Panc1 (cell line): ENCODE measurements around the gene CHST8. TPM values are rescaled to one million over a fixed set of nuclear protein-coding genes. Genes with fewer than 3 reads are reported as not detected.

Experiments used
- ATAC-seq: fragments of 200-7000 bp; cut with Tn5 transposase; 2 replicates; pipeline ENCODE4 v1.9.1; 2020; ENCODE audit warnings: mild to moderate bottlenecking, moderate library complexity
- BruUV-seq: library from RNA; stranded (reverse); fragments of 400-500 nt; replicated peaks from 2 replicates; lab custom pipeline; 2021; lab: Mats Ljungman, UMichigan
- CTCF ChIA-PET: fragments of 300-600 bp; sonication (Branson Sonifier 250); formaldehyde crosslinking; loops from one replicate; lab custom pipeline; 2022; ENCODE audit warnings: antibody characterized with exemption; lab: Charles Lee
- POLR2A ChIA-PET: fragments of 300-600 bp; sonication (Branson Sonifier 250); formaldehyde crosslinking; loops from one replicate; lab custom pipeline; 2022; ENCODE audit warnings: antibody characterized with exemption; lab: Charles Lee
- DNase-seq: peaks from one replicate; pipeline ENCODE4 v3.0.0-alpha.2; 2010; ENCODE audit warnings: low read depth, low spot score
- H3K27ac ChIP-seq: 2 replicates; pipeline ENCODE4 v1.5.1; 2011; ENCODE audit warnings: mild to moderate bottlenecking, low read length, inconsistent platforms
- H3K27me3 ChIP-seq: fragments of 200-500 bp; sonication (Bioruptor generic); 2 replicates; pipeline ENCODE4 v1.6.0; 2014; ENCODE audit warnings: low read length, inconsistent platforms; ENCODE audit not compliant: control insufficient read depth, insufficient read depth
- H3K36me3 ChIP-seq: fragments of 200-500 bp; sonication (Bioruptor generic); 2 replicates; pipeline ENCODE4 v1.5.1; 2014; ENCODE audit warnings: inconsistent platforms, mild to moderate bottlenecking, low read length, moderate library complexity; ENCODE audit not compliant: control insufficient read depth, insufficient read depth
- H3K4me1 ChIP-seq: 2 replicates; pipeline ENCODE4 v1.5.1; 2011; ENCODE audit warnings: inconsistent platforms, mild to moderate bottlenecking, low read length, moderate library complexity; ENCODE audit not compliant: control insufficient read depth, insufficient read depth
- H3K4me3 ChIP-seq, 2 experiments: 2 replicates each; pipeline ENCODE4 v1.5.1; 2011 to 2012; ENCODE audit warnings: low read depth in 2 of 2, low read length in 2 of 2, mild to moderate bottlenecking in 2 of 2, inconsistent platforms in 1 of 2, moderate library complexity in 1 of 2
- H3K9me3 ChIP-seq: fragments of 200-500 bp; sonication (Bioruptor generic); 2 replicates; pipeline ENCODE4 v1.5.1; 2014; ENCODE audit warnings: low read depth, mild to moderate bottlenecking, inconsistent platforms, low read length, moderate library complexity; ENCODE audit not compliant: control insufficient read depth, insufficient read depth
- POLR2AphosphoS5 ChIP-seq: IDR thresholded peaks from 2 replicates; pipeline ENCODE4 v1.6.1; 2012; ENCODE audit warnings: mild to moderate bottlenecking, low read depth, low read length, moderate library complexity
- SIN3A ChIP-seq: IDR thresholded peaks from 2 replicates; pipeline ENCODE4 v1.6.1; 2012; ENCODE audit warnings: low read depth, mild to moderate bottlenecking, low read length, moderate library complexity, borderline replicate concordance; ENCODE audit not compliant: insufficient read depth
- TCF7L2 ChIP-seq: IDR thresholded peaks from 2 replicates; pipeline ENCODE4 v1.6.1; 2011; ENCODE audit warnings: mild to moderate bottlenecking, low read depth, low read length, inconsistent platforms
- in situ Hi-C: cut with HindIII; loops from 2 replicates; pipeline ENCODE4 v1.10.0; 2016; ENCODE audit warnings: low sequenced_read_pairs, low pct_unique_long_range_greater_than_20kb
- intact Hi-C: fragments of 100-400 bp; cut with micrococcal nuclease; formaldehyde crosslinking; loops from one replicate; pipeline ENCODE4 v1.10.0; 2022; ENCODE audit not compliant: unreplicated experiment
- total RNA-seq: library from RNA; stranded (reverse); gene quantifications from one replicate; pipeline ENCODE4 v1.2.1, GENCODE V29; 2021; ENCODE audit not compliant: unreplicated experiment
- TF ChIP-seq, protein P1 (sequence below): fragments of 450-650 bp; IDR thresholded peaks from 2 replicates; pipeline ENCODE4 v1.5.1; 2017; ENCODE audit warnings: mild to moderate bottlenecking
- TF ChIP-seq, protein P2 (sequence below), 2 experiments: IDR thresholded peaks; 2 replicates each; pipeline ENCODE4 v1.6.1; 2011 to 2012; ENCODE audit warnings: low read depth in 2 of 2, control low read depth in 1 of 2, low read length in 1 of 2, mild to moderate bottlenecking in 1 of 2, moderate library complexity in 1 of 2; ENCODE audit not compliant: insufficient read depth in 1 of 2

Gene CHST8
- total RNA-seq, 1 experiment from 2014 or later = 0.28 TPM

DNA sequence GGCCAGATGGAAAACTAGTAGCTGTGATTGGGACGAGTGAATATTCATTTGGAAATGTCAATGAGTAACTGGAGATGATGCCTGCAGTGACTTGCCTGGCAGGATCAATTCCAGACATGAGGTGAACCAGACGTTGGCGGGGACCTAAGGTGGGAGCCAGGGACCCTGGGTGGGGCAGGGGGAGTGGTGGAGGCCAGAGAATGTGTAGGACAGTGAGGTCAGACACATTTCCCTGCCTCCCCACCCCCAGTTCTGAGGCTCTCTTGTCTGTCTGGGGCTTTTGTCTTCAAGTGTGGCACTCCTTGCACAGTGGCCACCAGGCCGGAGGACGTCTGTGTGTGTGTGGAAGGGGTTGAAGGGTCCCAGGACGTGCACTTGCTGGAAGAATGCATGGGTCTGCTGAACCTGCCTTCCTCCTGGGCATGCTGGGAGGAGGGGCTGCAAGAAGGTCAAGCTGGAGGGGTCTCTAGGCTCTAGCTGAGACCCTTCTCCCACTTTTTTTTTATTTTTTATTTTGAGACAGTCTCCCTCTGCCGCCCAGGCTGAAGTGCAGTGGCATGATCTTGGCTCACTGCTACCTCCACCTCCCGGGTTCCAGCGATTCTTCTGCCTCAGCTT is 51.6 kb downstream of the CHST8 start:
- Histone ChIP-seq H3K4me1 (no peaks in the 10 kb centered on the region), H3K4me3 (no peak overlapping the region), H3K36me3 (no peaks in the 10 kb centered on the region), H3K9me3 (no peaks in the 10 kb centered on the region), H3K27me3 (peaks cover 32% of the 10 kb centered on the region), H3K27ac (no peak overlapping the region)
- in situ Hi-C loops (no loop called here), intact Hi-C loops (no loop called here)
- ChIA-PET POLR2A (no interaction called here), CTCF (no interaction called here)
- ATAC-seq (no peak), DNase-seq (no peak)
- TF ChIP-seq POLR2AphosphoS5 = no peak
- TF ChIP-seq SIN3A = no peak
- TF ChIP-seq TCF7L2 = no peak
- TF ChIP-seq, protein P1, sequence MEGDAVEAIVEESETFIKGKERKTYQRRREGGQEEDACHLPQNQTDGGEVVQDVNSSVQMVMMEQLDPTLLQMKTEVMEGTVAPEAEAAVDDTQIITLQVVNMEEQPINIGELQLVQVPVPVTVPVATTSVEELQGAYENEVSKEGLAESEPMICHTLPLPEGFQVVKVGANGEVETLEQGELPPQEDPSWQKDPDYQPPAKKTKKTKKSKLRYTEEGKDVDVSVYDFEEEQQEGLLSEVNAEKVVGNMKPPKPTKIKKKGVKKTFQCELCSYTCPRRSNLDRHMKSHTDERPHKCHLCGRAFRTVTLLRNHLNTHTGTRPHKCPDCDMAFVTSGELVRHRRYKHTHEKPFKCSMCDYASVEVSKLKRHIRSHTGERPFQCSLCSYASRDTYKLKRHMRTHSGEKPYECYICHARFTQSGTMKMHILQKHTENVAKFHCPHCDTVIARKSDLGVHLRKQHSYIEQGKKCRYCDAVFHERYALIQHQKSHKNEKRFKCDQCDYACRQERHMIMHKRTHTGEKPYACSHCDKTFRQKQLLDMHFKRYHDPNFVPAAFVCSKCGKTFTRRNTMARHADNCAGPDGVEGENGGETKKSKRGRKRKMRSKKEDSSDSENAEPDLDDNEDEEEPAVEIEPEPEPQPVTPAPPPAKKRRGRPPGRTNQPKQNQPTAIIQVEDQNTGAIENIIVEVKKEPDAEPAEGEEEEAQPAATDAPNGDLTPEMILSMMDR = no peak
- TF ChIP-seq, protein P2, sequence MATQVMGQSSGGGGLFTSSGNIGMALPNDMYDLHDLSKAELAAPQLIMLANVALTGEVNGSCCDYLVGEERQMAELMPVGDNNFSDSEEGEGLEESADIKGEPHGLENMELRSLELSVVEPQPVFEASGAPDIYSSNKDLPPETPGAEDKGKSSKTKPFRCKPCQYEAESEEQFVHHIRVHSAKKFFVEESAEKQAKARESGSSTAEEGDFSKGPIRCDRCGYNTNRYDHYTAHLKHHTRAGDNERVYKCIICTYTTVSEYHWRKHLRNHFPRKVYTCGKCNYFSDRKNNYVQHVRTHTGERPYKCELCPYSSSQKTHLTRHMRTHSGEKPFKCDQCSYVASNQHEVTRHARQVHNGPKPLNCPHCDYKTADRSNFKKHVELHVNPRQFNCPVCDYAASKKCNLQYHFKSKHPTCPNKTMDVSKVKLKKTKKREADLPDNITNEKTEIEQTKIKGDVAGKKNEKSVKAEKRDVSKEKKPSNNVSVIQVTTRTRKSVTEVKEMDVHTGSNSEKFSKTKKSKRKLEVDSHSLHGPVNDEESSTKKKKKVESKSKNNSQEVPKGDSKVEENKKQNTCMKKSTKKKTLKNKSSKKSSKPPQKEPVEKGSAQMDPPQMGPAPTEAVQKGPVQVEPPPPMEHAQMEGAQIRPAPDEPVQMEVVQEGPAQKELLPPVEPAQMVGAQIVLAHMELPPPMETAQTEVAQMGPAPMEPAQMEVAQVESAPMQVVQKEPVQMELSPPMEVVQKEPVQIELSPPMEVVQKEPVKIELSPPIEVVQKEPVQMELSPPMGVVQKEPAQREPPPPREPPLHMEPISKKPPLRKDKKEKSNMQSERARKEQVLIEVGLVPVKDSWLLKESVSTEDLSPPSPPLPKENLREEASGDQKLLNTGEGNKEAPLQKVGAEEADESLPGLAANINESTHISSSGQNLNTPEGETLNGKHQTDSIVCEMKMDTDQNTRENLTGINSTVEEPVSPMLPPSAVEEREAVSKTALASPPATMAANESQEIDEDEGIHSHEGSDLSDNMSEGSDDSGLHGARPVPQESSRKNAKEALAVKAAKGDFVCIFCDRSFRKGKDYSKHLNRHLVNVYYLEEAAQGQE (IDR thresholded peaks at IDR 0.05; ENCODE audit: insufficient read depth in 1 of 2, low read depth in 2 of 2, low read length in 1 of 2) = no peak
- BruUV-seq = no TSS peak

DNA sequence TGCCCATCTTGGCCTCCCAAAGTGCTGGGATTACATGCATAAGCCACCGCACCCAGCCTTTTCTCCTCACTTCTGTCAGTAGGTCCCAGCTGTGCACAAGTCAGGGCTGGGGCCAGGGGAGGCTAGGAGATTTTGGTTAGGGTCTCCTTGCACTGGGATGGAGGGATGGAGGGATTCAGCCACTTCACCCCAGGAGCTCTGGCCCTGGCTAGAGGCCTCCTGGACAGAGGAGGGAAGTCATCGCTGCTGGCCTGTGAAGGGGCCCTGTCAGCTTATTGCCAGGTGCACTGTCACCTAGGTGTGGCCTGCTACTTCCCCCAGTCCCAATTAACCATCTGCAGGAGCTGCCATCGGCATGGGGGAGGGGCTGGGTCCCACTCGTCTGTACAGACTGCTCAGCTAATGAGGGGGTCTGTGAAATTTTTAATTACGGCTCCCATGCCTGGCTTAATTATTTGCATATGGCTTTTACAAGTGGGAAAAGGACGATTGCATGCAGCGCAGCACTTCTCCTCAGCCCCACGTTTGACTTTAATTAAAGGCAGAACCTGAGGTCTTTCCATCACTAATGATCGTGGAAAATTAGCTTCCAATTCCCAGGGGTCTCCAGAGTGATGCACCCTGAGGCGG is 52.4 kb downstream of the CHST8 start:
- DNase-seq (no peak), ATAC-seq (no peak)
- Histone ChIP-seq H3K4me3 (no peak overlapping the region), H3K9me3 (no peaks in the 10 kb centered on the region), H3K4me1 (no peaks in the 10 kb centered on the region), H3K36me3 (no peaks in the 10 kb centered on the region), H3K27ac (no peak overlapping the region), H3K27me3 (peaks cover 25% of the 10 kb centered on the region)
- ChIA-PET POLR2A (no interaction called here), CTCF (no interaction called here)
- in situ Hi-C loops (no loop called here), intact Hi-C loops (no loop called here)
- BruUV-seq = no TSS peak
- TF ChIP-seq, protein P1 = no peak
- TF ChIP-seq TCF7L2 (no peak), SIN3A (no peak), POLR2AphosphoS5 (no peak)
- TF ChIP-seq, protein P2 (IDR thresholded peaks at IDR 0.05; ENCODE audit: insufficient read depth in 1 of 2, low read depth in 2 of 2, low read length in 1 of 2) = no peak
